Esophagus muscularis mucosa (tissue), 4 donors: ENCODE results near the gene CBX1. TPM values are rescaled to one million over a fixed set of nuclear protein-coding genes. Genes with fewer than 3 reads are reported as not detected.

ENCODE experiments used
- DNase-seq: peaks from one replicate; pipeline ENCODE4 v3.0.0-alpha.2; 2017; ENCODE audit errors: extremely low spot score
- H3K27ac ChIP-seq, 4 donors: fragments of 200-600 bp; sonication (generic); replicated peaks in 1 of 4; 1 replicate in 3 of 4; 2 replicates in 1 of 4; pipeline ENCODE4 v1.5.1; 2016 to 2019; ENCODE audit warnings: mild to moderate bottlenecking in 1 of 4
- H3K27me3 ChIP-seq, 4 donors: fragments of 200-600 bp; sonication (generic); one replicate each; pipeline versions ENCODE4 v1.5.1 to v1.6.0; 2016 to 2019
- H3K36me3 ChIP-seq, 4 donors: fragments of 200-600 bp; sonication (generic); one replicate each; pipeline ENCODE4 v1.5.1; 2016 to 2019
- H3K4me1 ChIP-seq, 4 donors: fragments of 200-600 bp; sonication (generic); one replicate each; pipeline ENCODE4 v1.5.1; 2016 to 2019
- H3K4me3 ChIP-seq, 4 donors: fragments of 200-600 bp; sonication (generic); 1 replicate in 2 of 4; 2 replicates in 2 of 4; pipeline ENCODE4 v1.5.1; 2016 to 2019; ENCODE audit warnings: mild to moderate bottlenecking in 4 of 4, moderate library complexity in 1 of 4
- H3K9me3 ChIP-seq, 4 donors: fragments of 200-600 bp; sonication (generic); 1 replicate in 3 of 4; 2 replicates in 1 of 4; pipeline ENCODE4 v1.5.1; 2016 to 2019
- EP300 ChIP-seq: sonication (generic); formaldehyde crosslinking; IDR thresholded peaks from one replicate; pipeline ENCODE4 v1.6.1; 2017; ENCODE audit warnings: antibody characterized with exemption
- POLR2A ChIP-seq: fragments of 450-650 bp; IDR thresholded peaks from one replicate; pipeline ENCODE4 v1.6.1; 2017; ENCODE audit warnings: antibody characterized with exemption, moderate library complexity, mild to moderate bottlenecking, low read depth
- POLR2AphosphoS5 ChIP-seq, 2 donors: sonication (generic); formaldehyde crosslinking; IDR thresholded peaks; one replicate each; pipeline ENCODE4 v1.6.1; 2017; ENCODE audit warnings: antibody characterized with exemption in 2 of 2
- WGBS: methylation state at CpG from one replicate; pipeline ENCODE4 v1.1.5; 2018; 5-methylcytosine and 5-hydroxymethylcytosine counted together
- intact Hi-C: fragments of 100-400 bp; cut with DNase I; formaldehyde crosslinking; loops from one replicate; pipeline ENCODE4 v1.15.1; 2023
- total RNA-seq, 4 donors: library from RNA; depleted of rRNA; stranded (reverse); fragments of >200 nt; gene quantifications; one replicate each; pipeline versions ENCODE4 v1.1.0 to v1.2.1, GENCODE V29; 2016
- TF ChIP-seq, protein P1 (sequence below), 3 experiments: fragments of 200-600 bp in 2 of 3; fragments of 450-650 bp in 1 of 3; sonication (generic) in 2 of 3; IDR thresholded peaks; one replicate each; pipeline ENCODE4 v1.5.1; 2017 to 2019; ENCODE audit warnings: antibody characterized with exemption in 3 of 3, mild to moderate bottlenecking in 2 of 3, moderate library complexity in 1 of 3

CBX1 gene
- 10 to 100 TPM; 32.1 to 59.5 (median 39.7) TPM for total RNA-seq

DNA sequence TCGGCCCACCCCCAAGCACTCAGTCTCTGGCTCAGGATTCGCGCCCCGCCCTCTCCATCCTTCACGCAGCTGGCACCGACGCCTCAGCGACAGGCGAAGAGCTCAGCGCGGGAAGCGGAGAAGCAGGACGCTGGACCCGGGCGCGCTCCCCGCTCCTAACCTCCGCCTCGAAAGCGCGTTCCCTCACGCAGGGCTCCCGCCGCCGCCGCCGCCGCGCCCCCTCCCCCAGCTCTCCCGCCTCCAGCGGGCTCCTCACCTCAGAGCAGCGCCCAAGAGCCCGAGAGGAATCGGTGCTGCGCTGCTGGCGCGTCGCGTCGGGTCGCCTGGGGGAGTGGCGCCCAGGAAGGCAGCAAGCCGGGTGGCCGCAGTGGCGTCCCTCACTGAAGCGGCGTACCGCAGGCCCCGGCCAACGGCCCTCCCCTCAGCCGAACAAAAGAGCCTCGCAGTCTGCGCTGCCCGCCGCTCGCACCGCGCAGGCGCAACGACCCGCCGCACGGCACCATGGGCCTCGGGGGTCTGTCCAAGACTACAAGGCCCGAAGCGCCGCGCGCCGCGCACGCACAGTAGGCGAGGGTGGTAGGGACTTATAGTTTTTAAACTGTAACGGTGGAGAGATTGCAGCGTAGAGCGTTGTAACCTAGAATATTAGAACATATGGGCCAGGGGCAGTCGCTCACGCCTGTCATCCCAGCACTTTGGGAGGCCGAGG is at the start of gene CBX1:
TSS of gene CBX1 (minus strand) at position 467 of the 709 bp plus-strand sequence. CDS start 24,474 bp downstream, outside the sequence.
- peak within 1 kb of the TSS; percentile 89 to 98 (median 94) for H3K27ac ChIP-seq
- peaks cover 15 to 41% (median 26%) of the 10 kb centered on the region in 4 donors for H3K4me1 ChIP-seq
- H3K4me3 ChIP-seq: peak within 1 kb of the TSS; percentile 86 to 99 (median 94)
- TF ChIP-seq POLR2A: peak; percentile 57
- peak; percentile 92 to 96 for TF ChIP-seq POLR2AphosphoS5 (IDR thresholded peaks at IDR 0.05)
- TF ChIP-seq, protein P1, sequence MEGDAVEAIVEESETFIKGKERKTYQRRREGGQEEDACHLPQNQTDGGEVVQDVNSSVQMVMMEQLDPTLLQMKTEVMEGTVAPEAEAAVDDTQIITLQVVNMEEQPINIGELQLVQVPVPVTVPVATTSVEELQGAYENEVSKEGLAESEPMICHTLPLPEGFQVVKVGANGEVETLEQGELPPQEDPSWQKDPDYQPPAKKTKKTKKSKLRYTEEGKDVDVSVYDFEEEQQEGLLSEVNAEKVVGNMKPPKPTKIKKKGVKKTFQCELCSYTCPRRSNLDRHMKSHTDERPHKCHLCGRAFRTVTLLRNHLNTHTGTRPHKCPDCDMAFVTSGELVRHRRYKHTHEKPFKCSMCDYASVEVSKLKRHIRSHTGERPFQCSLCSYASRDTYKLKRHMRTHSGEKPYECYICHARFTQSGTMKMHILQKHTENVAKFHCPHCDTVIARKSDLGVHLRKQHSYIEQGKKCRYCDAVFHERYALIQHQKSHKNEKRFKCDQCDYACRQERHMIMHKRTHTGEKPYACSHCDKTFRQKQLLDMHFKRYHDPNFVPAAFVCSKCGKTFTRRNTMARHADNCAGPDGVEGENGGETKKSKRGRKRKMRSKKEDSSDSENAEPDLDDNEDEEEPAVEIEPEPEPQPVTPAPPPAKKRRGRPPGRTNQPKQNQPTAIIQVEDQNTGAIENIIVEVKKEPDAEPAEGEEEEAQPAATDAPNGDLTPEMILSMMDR (IDR thresholded peaks at IDR 0.05): no peak
- no peaks in the 10 kb centered on the region for H3K27me3 ChIP-seq
- peak; percentile 97 for DNase-seq
- 0% methylated on average over 3 of the region's 79 CpGs for WGBS
- H3K9me3 ChIP-seq: peaks cover 0 to 3% (median 0%) of the 10 kb centered on the region in 4 donors
- intact Hi-C loops: no loop called here
- no peaks in the 10 kb centered on the region for H3K36me3 ChIP-seq

DNA sequence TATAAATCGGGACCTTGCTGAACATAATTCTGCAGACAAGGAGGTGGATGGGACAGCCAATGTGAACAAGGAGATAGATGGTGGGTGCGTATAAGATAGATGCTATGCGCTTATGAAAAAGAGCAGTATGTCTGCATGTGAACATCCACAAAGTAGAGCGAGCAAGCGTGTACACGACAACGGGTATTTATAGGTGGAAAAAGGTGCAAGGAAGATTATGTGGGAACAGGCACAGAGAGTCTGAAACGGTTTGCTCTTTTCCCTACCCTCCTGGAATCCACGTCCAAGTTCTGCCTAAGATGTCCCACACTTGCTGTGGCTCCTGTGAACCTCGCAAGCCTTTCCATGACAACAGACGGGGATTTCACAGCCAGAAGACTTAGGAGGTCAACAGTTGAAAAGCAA is 49.3 kb upstream of the CBX1 start:
- intact Hi-C loops: no loop called here
- Histone ChIP-seq H3K4me3 (no peak overlapping the region), H3K27ac (no peak overlapping the region), H3K27me3 (peaks cover 0 to 92% (median 15%) of the 10 kb centered on the region in 4 donors), H3K36me3 (no peaks in the 10 kb centered on the region), H3K4me1 (no peaks in the 10 kb centered on the region), H3K9me3 (no peaks in the 10 kb centered on the region)
- WGBS: 49% methylated on average over 11 of the region's 11 CpGs
- DNase-seq: no peak
- no peak for TF ChIP-seq EP300
- TF ChIP-seq, protein P1 (IDR thresholded peaks at IDR 0.05): no peak
- no peak for TF ChIP-seq POLR2A
- TF ChIP-seq POLR2AphosphoS5 (IDR thresholded peaks at IDR 0.05): no peak

DNA sequence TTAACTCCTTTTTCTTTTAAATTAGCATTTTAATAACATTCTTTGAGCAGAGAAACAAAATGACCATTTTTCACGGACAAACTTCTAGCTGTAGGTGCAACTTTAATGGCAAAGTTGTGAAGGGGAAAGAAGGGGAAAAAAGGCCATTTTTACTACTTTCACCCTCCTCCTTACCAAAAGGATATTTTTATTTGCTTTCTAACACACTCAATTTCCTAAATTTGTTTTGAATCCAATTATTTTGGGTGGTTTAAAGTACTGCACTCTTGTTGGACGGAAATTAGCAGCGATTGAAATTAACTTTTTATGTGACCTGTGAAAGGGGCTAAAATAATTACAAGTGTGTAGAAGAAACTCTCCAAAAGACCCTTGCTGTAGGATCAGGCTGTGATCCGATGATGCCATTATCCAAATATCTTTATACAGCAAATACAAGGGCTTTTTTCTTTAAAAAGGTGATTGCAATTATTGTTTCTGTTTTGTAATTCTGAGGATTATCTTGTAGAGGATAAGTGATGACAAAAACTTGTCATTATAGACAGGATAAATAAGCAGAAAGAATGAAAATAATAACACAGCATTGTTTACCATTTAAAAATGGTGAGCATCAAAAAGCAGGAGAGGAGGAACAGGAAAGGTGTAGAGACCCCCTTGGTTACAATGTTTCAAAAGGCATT is 48.6 kb upstream of the CBX1 start:
- H3K27me3 ChIP-seq: peaks cover 0 to 92% (median 14%) of the 10 kb centered on the region in 4 donors
- intact Hi-C loops: no loop called here
- TF ChIP-seq EP300 (no peak), POLR2AphosphoS5 (IDR thresholded peaks at IDR 0.05) (no peak), POLR2A (no peak)
- TF ChIP-seq, protein P1 (IDR thresholded peaks at IDR 0.05): no peak
- no peaks in the 10 kb centered on the region for H3K36me3 ChIP-seq
- H3K27ac ChIP-seq: no peak overlapping the region
- H3K4me1 ChIP-seq: no peaks in the 10 kb centered on the region
- 79% methylated on average over 4 of the region's 4 CpGs for WGBS
- no peak for DNase-seq
- H3K9me3 ChIP-seq: no peaks in the 10 kb centered on the region
- no peak overlapping the region for H3K4me3 ChIP-seq

DNA sequence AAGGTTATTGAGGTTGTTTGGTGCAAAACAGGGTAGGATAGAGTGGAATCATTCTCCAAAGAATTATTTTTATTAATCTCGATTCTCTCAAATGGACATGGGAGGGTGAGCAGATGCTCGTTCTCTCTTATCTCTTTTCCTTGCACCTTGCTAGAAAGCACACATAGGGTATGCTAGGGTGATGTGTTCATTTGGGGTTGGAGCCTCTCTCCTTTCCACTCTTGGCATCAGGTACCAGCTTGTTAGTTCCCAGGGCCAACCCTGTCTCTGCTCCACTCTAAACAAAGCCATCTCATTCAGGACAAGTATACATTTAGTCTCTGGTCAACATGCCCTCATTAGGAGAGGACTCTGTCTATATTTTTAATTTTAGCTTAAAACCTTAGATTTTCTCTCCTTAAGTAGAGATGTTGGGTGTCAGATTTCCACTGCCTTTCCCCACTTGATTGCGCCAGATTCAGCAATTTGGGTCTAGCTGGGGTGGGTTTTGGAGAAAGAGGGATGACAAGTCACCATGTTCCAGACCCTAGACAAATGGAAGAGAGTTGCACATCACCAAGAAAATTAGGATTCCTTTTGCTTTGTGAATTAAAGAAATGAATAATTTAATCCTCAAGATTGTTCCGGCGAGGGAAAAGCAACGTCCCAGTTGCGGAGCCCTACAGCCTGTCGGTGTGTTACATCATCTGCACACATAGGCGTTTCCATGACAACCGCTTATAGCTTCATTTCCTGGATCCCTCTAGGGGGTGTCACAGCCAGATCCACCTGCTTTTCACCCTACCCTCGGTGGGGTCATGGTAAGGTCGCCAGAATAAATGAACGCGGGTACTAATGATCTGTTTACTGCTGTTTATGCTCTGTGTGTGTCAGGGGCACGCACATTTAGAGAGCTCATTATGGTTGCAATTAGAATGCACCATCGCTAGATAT is 47.8 kb upstream of the CBX1 start:
- H3K27ac ChIP-seq: no peak overlapping the region
- intact Hi-C loops: no loop called here
- no peak overlapping the region for H3K4me3 ChIP-seq
- 45% methylated on average over 16 of the region's 16 CpGs for WGBS
- no peaks in the 10 kb centered on the region for H3K4me1 ChIP-seq
- DNase-seq: no peak
- H3K27me3 ChIP-seq: peaks cover 0 to 90% (median 14%) of the 10 kb centered on the region in 4 donors
- TF ChIP-seq, protein P1 (IDR thresholded peaks at IDR 0.05): no peak
- TF ChIP-seq EP300 (no peak), POLR2A (no peak), POLR2AphosphoS5 (IDR thresholded peaks at IDR 0.05) (no peak)
- no peaks in the 10 kb centered on the region for H3K36me3 ChIP-seq
- no peaks in the 10 kb centered on the region for H3K9me3 ChIP-seq
